GM18907 (cell line): ENCODE measurements around the gene CTNNA1.
"Not testable (repeated sequence)": the region's sequence is repeated elsewhere in the genome, so short reads cannot be mapped to it uniquely, and the experiment has no call there.

Experiments used
- ATAC-seq: cut with Tn5 transposase; IDR thresholded peaks from one replicate; pipeline ENCODE4 v1.9.1; 2021; ENCODE audit warnings: mild to moderate bottlenecking, moderate library complexity; ENCODE audit not compliant: unreplicated experiment

CTNNA1 gene

DNA sequence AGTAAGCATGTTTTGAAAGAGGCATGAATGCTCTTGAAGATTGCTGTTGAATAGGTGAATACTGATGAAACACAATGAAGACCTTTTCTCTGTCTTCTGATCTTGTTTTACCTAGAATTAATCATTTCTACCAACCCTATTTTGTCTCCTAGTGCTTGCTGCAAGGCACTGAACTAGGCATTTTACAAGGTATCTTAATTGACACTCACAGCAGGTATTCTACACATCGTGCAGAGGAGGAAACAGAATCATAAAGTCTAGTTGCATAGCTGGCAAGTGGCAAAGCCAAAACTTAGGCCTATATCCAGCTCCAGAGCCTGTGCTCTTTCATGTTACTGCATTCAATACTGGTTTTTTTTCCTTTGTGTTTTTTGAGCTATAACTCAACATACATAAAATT lies 50.7 kb downstream of the CTNNA1 start:
- ATAC-seq, result no peak

DNA sequence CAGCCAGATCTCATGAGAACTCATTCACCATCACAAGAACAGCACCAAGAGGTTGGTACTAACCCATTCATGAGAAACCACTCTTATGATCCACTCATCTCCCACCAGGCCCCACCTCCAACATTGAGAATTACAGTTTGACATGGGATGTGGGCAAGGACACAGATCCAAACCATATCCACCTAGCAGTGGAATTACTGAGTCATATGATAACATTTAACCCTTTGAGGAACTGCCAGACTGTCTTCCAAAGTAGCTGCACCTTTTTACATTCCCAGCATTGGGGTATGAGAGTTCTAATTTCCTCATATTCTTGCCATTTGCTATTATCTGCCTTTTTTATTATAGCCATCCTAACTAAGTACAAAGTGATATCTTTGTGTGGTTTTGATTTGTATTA lies 51.9 kb downstream of the CTNNA1 start:
- ATAC-seq, result no peak

DNA sequence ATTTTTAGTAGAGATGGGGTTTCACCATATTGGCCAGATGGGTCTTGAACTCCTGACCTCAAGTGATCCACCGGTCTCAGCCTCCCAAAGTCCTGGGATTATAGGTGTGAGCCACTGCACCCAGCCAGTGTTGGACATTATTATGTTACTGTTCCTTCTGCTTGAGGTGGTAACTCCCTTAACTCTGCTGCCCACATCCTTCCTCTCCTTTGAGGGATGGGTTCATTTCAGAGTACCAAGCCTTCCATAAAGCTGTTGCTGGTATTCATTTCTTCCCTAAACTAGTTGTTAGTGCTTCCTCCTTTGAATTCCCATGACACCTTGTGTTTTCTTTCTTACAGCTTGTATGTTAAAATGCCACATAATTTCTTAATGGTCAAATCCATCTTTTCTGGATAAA lies 54.0 kb downstream of the CTNNA1 start:
- ATAC-seq, result no peak

DNA sequence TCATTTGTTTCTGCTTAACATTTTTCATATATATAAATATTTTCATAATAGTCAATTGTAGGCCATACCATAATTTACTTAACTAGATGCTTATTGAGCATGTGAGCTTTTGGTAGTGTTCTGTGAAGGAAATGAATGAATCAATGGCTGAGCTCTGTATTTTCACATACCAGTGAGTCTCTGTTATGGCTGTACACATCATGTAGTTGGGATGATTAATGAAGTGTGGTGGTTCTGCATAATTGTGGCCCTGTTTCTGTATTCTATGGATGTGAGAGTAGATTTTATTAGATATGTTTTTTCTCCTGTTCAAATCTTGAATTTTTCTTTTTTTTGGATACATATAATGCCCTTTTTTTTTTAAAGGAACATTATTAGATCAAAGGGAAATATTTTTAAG lies 56.2 kb downstream of the CTNNA1 start:
- no peak for ATAC-seq

DNA sequence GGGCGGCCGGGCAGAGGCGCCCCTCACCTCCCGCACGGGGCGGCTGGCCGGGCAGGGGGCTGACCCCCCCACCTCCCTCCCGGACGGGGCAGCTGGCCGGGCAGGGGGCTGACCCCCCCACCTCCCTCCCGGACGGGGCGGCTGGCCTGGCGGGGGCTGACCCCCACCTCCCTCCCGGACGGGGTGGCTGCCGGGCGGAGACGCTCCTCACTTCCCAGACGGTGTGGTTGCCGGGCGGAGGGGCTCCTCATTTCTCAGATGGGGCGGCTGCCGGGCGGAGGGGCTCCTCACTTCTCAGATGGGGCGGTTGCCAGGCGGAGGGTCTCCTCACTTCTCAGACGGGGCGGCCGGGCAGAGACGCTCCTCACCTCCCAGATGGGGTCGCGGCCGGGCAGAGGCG lies 57.6 kb downstream of the CTNNA1 start:
- ATAC-seq, result not testable (repeated sequence)

DNA sequence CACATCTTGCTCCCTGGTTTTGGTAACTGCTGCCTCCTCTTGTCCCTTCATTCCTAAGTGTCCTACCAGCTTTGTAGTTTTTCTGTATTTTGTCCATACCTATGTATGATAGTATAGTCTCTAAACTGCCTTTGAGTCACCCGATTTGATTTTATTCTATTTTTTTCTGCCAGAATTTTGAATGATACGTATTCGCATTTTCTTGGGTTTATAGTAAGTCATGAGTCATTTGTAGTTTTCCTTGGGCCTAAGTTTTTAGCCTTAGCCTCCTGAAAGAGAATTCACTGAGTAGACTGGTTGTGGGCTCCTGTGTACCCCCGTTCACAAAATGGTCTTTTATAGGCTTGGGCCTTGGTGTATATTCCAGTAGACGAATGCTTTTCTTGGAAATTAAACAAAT lies 62.3 kb downstream of the CTNNA1 start:
- no peak for ATAC-seq

DNA sequence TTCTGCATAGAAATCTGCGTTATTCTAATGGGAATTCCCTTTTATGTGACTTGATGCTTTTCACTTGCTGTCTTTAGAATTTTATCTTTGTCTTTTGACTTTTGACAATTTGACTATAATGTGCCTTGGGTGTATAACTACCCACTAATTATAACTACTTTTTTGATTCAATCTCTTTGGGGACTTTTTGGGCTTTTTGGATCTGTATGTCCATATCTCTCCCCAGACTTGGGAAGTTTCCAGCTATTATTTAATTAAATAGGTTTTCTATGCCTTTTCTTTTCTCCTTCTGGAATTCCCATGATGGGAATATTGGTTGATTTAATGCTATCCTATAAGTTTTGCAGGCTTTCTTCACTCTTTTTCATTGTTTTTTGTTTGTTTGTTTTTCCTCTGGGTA lies 64.0 kb downstream of the CTNNA1 start:
- no peak for ATAC-seq

DNA sequence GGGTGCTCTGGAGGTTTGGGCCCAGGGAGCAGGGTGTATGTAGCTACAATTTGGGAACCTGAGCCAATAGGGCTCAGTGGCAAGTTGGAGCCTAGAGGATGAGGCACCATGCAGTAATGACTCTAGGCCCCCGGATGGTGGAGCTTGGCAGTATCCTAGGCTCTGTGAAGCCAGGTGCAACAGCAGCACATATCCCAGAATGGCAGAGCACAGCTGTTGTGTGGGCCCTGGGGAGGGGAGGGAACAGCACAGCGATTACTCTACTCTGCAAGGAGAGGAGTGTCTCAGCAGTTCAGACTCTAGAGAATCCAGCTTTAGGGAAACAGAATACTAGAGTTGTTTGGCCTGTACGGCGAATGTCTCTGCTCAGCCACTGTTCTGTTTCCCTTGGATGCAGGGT lies 65.9 kb downstream of the CTNNA1 start:
- no peak for ATAC-seq

DNA sequence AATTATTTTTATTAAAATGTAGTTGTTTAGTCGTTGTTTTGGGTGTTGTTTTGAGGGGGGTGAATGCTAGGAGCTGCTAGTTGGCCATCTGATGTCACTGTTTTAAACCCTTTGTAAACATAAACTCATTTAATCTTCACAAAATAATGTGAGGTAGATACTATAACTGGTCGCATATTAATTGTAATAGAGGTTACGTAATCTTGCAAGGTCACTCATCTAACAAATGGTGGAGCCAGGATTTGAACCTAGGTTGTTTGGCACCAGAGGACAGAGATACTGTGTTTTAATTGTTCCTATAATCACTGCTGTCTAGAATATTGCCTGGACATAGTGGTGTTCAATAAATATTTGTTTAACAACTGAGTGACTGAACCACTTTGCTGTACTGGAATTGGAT lies 67.5 kb downstream of the CTNNA1 start:
- no peak for ATAC-seq

DNA sequence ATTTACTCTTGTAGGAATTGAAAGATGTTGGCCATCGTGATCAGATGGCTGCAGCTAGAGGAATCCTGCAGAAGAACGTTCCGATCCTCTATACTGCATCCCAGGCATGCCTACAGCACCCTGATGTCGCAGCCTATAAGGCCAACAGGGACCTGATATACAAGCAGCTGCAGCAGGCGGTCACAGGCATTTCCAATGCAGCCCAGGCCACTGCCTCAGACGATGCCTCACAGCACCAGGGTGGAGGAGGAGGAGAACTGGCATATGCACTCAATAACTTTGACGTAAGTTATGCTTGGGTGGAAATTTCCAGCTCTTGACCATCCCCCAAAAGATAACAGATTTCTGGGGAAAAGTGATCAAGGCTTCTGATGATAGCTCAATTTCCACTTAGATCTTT lies 71.3 kb downstream of the CTNNA1 start:
- no peak for ATAC-seq

DNA sequence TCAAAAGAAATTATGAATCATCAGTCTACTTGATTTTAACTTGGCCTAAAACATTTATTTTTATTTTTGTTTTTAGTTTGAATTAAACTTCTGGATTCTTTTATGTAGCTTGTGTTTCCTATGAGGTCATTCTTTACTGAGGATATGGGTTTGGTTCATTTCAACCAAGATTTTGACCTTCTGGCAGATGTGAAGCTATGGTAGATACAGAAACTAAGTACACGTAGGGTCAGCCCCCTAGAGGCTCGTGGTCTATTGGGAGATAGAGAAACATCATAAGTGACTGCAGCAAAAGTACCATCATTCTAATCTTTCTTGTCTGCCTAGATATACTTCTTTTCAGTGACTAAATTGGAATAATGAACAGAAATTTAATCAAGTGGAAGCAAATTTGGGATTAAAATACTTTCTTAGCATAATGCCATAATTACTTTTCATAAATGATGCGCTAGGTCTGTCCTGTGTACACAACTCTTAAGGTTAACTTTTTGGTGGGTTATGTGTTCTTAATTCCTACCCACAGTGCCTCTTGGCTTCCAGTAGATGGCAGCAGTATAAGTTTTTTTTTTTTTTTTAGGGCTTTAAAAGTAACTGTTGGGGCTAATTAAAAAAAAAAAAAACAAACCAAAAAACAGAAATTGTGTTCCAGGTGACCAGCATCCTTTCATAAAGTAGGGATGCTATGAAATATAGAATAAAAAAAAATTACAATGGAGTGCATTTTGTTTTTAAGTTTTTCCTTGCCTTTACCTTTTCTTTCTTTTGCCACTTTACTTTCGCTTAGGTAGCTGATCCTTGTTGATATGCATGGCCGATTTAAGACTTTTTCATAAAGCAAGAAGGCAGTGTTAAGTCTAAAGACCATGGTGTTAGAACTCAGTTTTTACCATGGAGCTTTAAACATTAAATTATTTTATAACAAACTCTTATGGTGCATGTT lies 72.0 kb downstream of the CTNNA1 start:
- ATAC-seq, result no peak

DNA sequence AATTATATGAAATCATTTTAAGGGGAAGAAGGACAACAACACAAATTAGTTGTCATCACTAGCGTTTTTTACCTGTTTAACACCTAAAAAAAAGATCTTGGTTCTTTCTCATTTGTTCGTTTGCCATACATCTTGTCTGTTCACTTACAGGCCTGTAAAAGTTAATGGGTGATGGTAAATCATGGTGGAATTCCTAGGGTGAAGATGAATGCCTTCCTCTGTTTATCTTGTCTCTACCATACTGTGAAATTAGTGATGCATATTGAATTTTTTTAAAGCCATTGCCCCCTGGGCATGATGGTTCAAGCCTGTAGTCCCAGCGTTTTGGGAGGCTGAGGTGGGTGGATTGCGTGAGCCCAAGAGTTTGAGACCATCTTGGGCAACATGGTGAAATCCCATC lies 75.3 kb downstream of the CTNNA1 start:
- ATAC-seq, result no peak

DNA sequence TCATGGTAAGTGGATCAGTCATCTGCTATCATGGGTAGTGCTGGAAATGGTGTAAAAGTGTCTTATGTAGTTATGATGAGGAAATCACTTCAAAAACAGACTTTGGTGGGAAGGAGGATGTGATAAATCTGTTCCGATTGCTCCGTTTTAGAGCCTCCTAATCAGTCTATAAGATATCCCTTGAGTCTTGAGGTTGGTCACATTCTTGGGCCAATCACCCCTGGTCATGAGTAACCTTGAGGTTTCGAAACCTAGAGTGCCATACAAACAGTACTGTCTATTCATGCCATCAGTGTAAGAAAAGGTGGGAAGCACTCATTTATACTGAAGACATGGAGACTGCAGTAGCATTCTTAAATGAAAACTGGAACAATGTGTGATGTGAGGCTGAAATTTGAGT lies 76.1 kb downstream of the CTNNA1 start:
- ATAC-seq, result no peak

DNA sequence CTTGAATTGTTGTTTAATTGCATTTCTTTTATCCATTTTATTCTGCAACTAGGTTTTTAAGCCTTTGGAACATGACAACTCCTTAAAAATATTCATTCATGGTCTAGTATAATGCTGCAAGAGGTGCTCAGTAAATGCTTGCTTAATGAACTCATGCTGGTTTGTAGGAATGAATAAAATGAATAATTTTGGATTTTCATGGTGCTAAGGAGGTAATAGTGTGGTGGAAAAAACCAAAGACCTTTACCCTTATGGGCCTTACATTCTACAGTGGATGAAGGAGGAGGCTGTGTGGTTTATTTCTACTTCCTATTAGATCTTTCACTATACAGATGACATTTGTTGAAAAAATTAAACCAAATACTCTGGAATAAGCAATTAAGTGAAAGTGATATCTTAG lies 78.5 kb downstream of the CTNNA1 start:
- no peak for ATAC-seq

DNA sequence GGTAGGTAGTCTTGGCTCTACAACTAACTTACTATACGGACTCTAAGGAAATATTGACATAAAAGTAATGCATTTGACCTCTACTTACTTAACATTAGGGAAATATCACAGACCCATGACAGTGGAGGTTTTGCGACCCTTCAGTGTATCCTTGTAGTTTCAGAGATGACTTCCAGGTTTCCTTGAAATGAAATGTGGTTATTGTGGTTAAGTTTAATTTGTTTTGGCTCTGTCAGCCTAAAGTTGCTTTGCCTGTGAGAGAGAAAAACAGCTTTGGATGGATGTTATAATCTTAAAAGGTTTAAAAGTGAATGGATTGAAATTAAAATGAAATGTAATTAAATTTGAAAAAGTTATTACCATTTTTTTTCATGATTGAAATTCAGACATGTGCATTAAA lies 79.0 kb downstream of the CTNNA1 start:
- ATAC-seq, result no peak

DNA sequence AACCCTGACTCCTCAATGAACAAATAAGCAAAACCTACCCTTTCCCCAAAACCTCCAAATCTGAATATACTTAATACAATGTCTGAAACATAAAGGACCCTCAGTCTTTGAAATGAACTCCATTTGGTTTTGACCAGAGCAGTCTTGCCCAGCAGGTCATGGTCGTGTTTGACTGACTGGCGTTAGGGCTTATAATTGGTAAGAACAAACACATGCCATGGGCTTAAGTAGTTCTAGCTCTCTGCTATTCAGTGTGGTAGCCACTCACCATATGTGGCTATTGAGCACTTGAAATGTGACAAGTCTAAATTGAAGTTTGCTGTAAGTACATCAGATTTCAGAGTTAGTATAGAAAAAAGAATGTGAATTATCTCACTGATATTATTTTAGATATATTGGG lies 79.9 kb downstream of the CTNNA1 start:
- no peak for ATAC-seq

DNA sequence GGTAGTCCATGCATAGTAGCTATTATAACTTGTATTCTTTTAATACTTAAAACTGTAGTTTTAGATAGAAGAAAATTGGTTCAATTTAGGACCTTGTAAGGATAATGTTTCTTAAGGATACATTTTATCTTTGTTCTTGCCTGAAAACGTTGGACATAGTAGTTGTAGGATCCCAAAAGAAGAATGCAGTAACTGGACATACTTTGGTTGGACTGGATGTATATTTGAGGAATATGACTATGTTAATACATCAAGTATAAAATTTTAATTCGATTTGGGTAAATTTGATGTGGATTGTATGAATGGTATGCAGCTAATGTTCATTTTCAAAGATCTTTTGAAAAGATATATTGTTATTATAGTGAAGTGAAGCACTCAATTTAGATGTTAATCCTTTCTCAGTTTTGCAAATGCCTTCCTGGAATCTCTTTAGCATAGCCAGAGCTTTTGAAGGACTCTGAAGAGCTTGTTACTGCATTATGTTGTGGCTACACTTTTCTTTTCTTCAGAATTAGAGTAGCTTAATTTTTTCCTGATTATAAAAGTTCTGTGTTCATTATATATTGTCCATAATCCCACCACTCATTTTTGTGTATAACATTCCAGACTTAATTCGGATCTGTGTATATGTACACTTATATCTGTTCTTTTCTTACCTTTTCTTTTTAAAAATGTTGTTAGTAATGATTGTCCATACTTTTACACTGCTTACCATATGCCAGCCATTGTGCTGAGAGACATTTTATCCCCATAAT lies 80.7 kb downstream of the CTNNA1 start:
- ATAC-seq, result no peak

DNA sequence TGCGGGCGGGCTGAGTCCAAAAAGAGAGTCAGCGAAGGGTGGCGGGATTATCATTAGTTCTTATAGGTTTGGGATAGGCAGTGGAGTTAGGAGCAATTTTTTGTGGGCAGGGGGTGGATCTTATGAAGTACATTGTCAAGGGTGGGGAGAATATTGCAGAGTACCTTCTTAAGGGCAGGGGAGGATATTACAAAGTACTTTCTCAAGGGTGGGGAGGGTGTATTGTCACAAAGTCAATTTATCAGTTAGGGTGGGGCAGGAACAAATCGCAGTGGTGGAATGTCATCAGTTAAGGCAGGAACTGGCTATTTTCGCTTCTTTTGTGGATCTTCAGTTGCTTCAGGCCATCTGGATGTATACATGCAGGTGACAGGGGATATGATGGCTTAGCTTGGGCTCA lies 81.6 kb downstream of the CTNNA1 start:
- not testable (repeated sequence) for ATAC-seq

DNA sequence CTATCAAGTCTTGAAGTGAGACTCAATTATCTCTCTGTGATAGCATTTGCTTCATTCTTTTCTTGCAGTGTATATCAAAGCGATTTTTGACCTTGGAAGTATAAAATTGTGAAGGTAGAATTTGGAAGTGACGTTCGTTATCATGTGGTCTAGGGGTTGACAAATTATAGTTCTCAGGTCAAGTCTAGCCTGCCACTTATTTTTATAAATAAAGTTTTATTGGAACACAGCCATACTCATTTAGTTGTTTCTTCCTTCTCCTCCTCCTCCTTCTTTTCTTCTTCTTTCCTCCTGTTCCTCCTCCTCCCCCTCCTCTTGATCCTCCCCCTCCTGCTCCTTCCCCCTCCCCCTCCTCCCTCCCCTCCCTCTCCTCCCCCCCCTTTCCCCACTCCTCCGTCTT lies 83.9 kb downstream of the CTNNA1 start:
- no peak for ATAC-seq

DNA sequence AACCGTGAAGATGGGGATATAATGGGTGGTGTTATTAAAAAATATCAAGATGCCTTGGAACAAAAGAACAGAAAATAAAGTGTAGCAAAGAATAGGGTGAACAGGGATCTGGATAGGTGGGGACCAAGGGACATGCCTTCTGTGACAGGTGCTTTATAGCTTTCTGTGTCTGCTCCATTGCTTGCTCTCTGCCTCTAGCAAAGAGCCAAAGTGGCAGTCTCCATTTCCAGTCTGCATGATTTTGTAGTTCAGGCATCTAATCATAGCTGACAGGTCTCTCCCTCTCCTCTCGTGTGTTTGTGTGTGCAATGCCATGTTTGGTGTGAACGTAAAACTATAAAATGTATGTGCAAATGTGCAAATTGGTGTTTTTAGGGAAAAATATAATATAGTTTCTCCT lies 86.9 kb downstream of the CTNNA1 start:
- ATAC-seq, result no peak

DNA sequence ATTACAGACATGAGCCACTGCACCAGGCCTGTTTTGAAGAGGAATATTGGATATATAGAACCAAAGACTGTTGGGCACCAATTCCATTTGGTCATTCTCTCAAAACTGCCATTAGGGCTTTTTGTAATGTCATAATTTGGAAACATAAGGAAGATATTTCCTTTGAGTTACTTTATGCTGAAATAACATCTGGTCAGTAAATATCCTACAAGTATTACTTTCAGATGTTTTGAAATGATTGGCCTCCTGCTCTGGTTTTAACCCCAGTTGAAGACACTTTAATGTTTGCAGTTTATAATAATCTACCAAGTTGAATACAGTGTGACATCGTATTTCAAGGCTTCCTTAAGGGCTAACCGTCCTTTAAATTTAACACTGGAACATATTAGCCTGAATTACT lies 88.3 kb downstream of the CTNNA1 start:
- no peak for ATAC-seq
